Mucosa of rectum (tissue), 2 donors: ENCODE results near the gene TCIRG1.

Experiments used
- H3K27ac ChIP-seq, 2 donors: one replicate each; pipeline ENCODE4 v1.7.0; 2013; ENCODE audit warnings: inconsistent platforms in 2 of 2, low read depth in 2 of 2, low read length in 2 of 2
- H3K27me3 ChIP-seq, 2 donors: one replicate each; pipeline ENCODE4 v1.7.0; 2013; ENCODE audit warnings: low read length in 2 of 2; ENCODE audit not compliant: control insufficient read depth in 2 of 2, insufficient read depth in 2 of 2
- H3K36me3 ChIP-seq, 2 donors: one replicate each; pipeline ENCODE4 v1.7.0; 2013; ENCODE audit warnings: low read length in 2 of 2; ENCODE audit not compliant: control insufficient read depth in 2 of 2, insufficient read depth in 2 of 2
- H3K4me1 ChIP-seq, 2 donors: one replicate each; pipeline ENCODE4 v1.7.0; 2013; ENCODE audit warnings: low read length in 2 of 2, mild to moderate bottlenecking in 1 of 2; ENCODE audit not compliant: control insufficient read depth in 2 of 2, insufficient read depth in 2 of 2
- H3K4me3 ChIP-seq, 2 donors: one replicate each; pipeline ENCODE4 v1.7.0; 2013; ENCODE audit warnings: low read length in 2 of 2
- H3K9ac ChIP-seq, 2 donors: one replicate each; pipeline ENCODE4 v1.7.0; 2013; ENCODE audit warnings: low read length in 2 of 2, low read depth in 1 of 2, mild to moderate bottlenecking in 1 of 2
- H3K9me3 ChIP-seq, 2 donors: one replicate each; pipeline ENCODE4 v1.7.0; 2013; ENCODE audit warnings: low read length in 2 of 2; ENCODE audit not compliant: control insufficient read depth in 2 of 2
- donor health status: healthy.
- donor health status: Normal muscosa, but diverticular disease.

Gene TCIRG1

GRCh38 chr11:68018730-68019190, 20.1 kb upstream of the TCIRG1 start:
- H3K36me3 ChIP-seq, result peaks cover 0 to 2% of the 10 kb centered on the region in 2 donors
- H3K4me3 ChIP-seq, result no peak overlapping the region
- H3K27me3 ChIP-seq, result no peaks in the 10 kb centered on the region
- H3K9me3 ChIP-seq, result no peaks in the 10 kb centered on the region
- H3K4me1 ChIP-seq, result peaks cover 12 to 29% of the 10 kb centered on the region in 2 donors
- H3K9ac ChIP-seq, result no peak overlapping the region
- H3K27ac ChIP-seq, result no peak overlapping the region

- H3K27ac ChIP-seq, result no peak overlapping the region
- H3K4me1 ChIP-seq, result peaks cover 6 to 21% of the 10 kb centered on the region in 2 donors
- H3K36me3 ChIP-seq, result peaks cover 0 to 8% of the 10 kb centered on the region in 2 donors
- no peak overlapping the region for H3K9ac ChIP-seq
- H3K9me3 ChIP-seq, result no peaks in the 10 kb centered on the region
- H3K4me3 ChIP-seq, result no peak overlapping the region
- no peaks in the 10 kb centered on the region for H3K27me3 ChIP-seq
These were observed 19.3 kb upstream of the TCIRG1 start for GRCh38 chr11:68019486-68019885.

GRCh38 chr11:68020575-68020974, 18.2 kb upstream of the TCIRG1 start:
- H3K4me1 ChIP-seq, result peaks cover 0 to 15% of the 10 kb centered on the region in 2 donors

GRCh38 chr11:68021167-68021787, 17.5 kb upstream of the TCIRG1 start:
- Histone ChIP-seq H3K27me3 (no peaks in the 10 kb centered on the region), H3K9ac (no peak overlapping the region), H3K36me3 (peaks cover 7 to 14% of the 10 kb centered on the region in 2 donors), H3K9me3 (no peaks in the 10 kb centered on the region), H3K4me3 (no peak overlapping the region), H3K27ac (no peak overlapping the region), H3K4me1 (peaks cover 0 to 15% of the 10 kb centered on the region in 2 donors)

More at GRCh38 chr11:68020575-68020974, 18.2 kb upstream of the TCIRG1 start:
- Histone ChIP-seq H3K9ac (no peak overlapping the region), H3K27ac (no peak overlapping the region), H3K36me3 (peaks cover 3 to 11% of the 10 kb centered on the region in 2 donors), H3K27me3 (no peaks in the 10 kb centered on the region), H3K9me3 (no peaks in the 10 kb centered on the region), H3K4me3 (no peak overlapping the region)

GRCh38 chr11:68022531-68022930, 16.3 kb upstream of the TCIRG1 start:
- Histone ChIP-seq H3K4me3 (no peak overlapping the region), H3K4me1 (peaks cover 0 to 8% of the 10 kb centered on the region in 2 donors), H3K27me3 (no peaks in the 10 kb centered on the region), H3K9me3 (no peaks in the 10 kb centered on the region), H3K27ac (no peak overlapping the region), H3K36me3 (peaks cover 7 to 14% of the 10 kb centered on the region in 2 donors), H3K9ac (no peak overlapping the region)

GRCh38 chr11:68024508-68024907, 14.3 kb upstream of the TCIRG1 start:
- no peaks in the 10 kb centered on the region for H3K9me3 ChIP-seq
- H3K9ac ChIP-seq, result no peak overlapping the region
- no peak overlapping the region for H3K27ac ChIP-seq
- H3K4me3 ChIP-seq, result no peak overlapping the region
- no peaks in the 10 kb centered on the region for H3K27me3 ChIP-seq
- H3K36me3 ChIP-seq, result peaks cover 7 to 14% of the 10 kb centered on the region in 2 donors
- H3K4me1 ChIP-seq, result peaks cover 2 to 8% of the 10 kb centered on the region in 2 donors

GRCh38 chr11:68025047-68025446, 13.8 kb upstream of the TCIRG1 start:
- Histone ChIP-seq H3K27ac (no peak overlapping the region), H3K36me3 (peaks cover 7 to 14% of the 10 kb centered on the region in 2 donors), H3K9ac (no peak overlapping the region), H3K4me3 (no peak overlapping the region), H3K4me1 (peaks cover 5 to 8% of the 10 kb centered on the region in 2 donors), H3K9me3 (no peaks in the 10 kb centered on the region), H3K27me3 (no peaks in the 10 kb centered on the region)

GRCh38 chr11:68026391-68027105, 12.3 kb upstream of the TCIRG1 start:
- H3K27me3 ChIP-seq, result no peaks in the 10 kb centered on the region
- H3K4me1 ChIP-seq, result peaks cover 5 to 10% of the 10 kb centered on the region in 2 donors
- peaks cover 7 to 14% of the 10 kb centered on the region in 2 donors for H3K36me3 ChIP-seq
- no peaks in the 10 kb centered on the region for H3K9me3 ChIP-seq
- no peak overlapping the region for H3K9ac ChIP-seq
- no peak overlapping the region for H3K4me3 ChIP-seq
- no peak overlapping the region for H3K27ac ChIP-seq

- Histone ChIP-seq H3K27me3 (no peaks in the 10 kb centered on the region), H3K9me3 (no peaks in the 10 kb centered on the region), H3K9ac (no peak overlapping the region), H3K4me1 (peaks cover 13 to 16% of the 10 kb centered on the region in 2 donors), H3K4me3 (no peak overlapping the region), H3K27ac (no peak overlapping the region), H3K36me3 (peaks cover 7 to 14% of the 10 kb centered on the region in 2 donors)
These were observed 11.2 kb upstream of the TCIRG1 start for GRCh38 chr11:68027667-68028066.

- Histone ChIP-seq H3K27me3 (no peaks in the 10 kb centered on the region), H3K4me1 (peaks cover 13 to 16% of the 10 kb centered on the region in 2 donors), H3K9ac (no peak overlapping the region), H3K4me3 (no peak overlapping the region), H3K36me3 (peaks cover 10 to 22% of the 10 kb centered on the region in 2 donors), H3K9me3 (no peaks in the 10 kb centered on the region), H3K27ac (no peak overlapping the region)
These were observed 9.9 kb upstream of the TCIRG1 start for GRCh38 chr11:68028802-68029545.
